HG03103 (cell line): ENCODE data around the gene CLIP4.
"Not testable (repeated sequence)": the region's sequence is repeated elsewhere in the genome, so short reads cannot be mapped to it uniquely, and the experiment has no call there.

Experiments used
- ATAC-seq: cut with Tn5 transposase; IDR thresholded peaks from one replicate; pipeline ENCODE4 v1.9.1; 2021; ENCODE audit warnings: low read depth; ENCODE audit not compliant: unreplicated experiment

CLIP4 gene

DNA sequence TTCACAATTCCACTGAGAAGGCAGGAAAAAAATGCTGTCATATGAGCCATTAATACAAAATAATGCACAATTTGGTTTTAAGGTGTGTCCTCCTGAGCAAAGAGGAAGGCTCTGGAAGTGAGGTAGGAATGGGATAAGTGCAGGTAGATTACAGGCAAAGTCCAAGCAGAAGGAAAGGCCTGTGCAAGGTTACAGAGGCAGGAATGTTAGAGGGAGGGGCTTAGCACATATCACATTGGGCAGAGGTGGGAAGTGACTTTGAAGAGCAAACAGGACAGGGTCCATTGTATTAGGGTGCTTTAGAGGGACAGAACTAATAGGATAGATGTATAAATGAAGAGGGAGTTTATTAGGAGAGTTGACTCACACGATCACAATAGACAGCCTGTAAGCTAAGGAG lies 14.7 kb upstream of the CLIP4 start:
- ATAC-seq, result no peak

DNA sequence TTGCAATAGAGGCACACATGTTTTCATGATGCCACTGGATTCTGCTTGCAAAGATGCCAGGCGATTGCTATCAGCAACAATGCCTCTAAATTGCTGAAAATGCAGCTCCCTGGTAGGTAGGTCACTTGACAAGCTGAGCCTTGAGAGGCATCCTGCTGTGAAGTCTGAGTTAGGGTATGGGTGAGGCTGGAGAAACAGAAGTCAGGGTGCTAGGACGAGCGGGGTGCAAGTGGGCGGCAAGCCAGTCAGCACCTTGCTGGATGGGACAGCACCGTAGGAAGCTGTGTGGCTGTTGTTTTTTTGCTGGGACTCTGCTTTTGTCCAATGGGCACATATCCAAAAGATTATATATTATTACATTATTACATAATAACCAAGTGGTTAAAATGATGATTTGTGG lies 10.5 kb upstream of the CLIP4 start:
- ATAC-seq, result no peak

DNA sequence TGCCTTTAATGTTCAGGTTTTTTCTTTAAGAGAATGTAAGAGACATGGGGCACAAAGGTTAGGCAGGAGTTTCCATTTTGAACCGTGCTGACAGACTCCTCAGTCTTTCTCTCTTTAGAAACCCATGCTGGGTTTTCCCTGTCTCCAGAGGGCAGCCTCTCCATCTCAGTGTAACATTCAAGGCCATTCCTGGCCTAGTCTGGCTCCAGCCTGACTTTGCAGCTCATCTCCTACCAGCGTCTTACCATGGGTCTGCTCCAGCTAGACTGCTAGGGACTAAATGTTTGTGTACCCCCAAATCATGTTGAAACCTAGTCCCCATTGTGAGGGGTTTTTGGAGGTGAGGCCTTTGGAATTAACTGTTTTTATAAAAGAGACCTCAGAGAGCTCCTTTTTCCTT lies 9.8 kb upstream of the CLIP4 start:
- ATAC-seq, result no peak

GRCh38 chr2:29106256-29106655 lies 9.0 kb upstream of the CLIP4 start:
- no peak for ATAC-seq

- ATAC-seq, result no peak
Measured at GRCh38 chr2:29106980-29107388, 8.2 kb upstream of the CLIP4 start.

GRCh38 chr2:29107547-29107946 lies 7.7 kb upstream of the CLIP4 start:
- ATAC-seq, result not testable (repeated sequence)

DNA sequence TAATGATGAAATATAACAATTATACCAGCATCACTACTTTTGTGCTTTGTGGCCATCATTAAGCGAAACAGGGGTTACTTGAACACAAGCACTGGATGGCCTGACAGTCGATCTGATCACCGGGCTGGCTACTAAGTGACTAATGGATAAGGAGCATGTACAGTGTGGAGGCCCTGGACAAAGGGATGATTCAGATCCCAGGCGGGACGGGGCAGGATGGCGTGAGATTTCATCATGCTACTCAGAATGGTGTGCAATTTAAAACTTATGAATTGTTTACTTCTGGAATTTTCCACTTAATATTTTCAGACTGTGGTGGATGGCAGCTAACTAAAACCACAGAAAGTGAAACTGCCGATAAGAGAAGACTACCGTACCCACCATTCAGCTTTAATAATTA lies 7.0 kb upstream of the CLIP4 start:
- ATAC-seq, result no peak

DNA sequence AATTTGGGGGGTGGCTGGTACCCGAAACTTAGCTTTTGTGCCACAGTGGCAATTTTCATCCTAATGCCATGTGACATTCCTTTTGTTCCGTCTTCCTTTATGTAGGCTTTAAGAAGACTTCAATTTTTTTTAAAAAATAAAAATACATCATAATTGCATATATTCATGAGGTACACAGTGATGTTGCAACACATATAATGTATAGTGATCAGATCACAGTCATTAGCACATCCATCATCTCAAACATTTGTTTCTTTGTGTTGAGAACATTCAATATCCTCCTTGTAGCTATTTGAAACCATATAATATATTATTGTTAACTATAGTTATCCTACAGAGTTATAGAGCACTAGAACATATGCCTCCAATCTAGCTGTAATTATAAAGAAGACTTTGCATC lies 6.0 kb upstream of the CLIP4 start:
- ATAC-seq, result no peak

DNA sequence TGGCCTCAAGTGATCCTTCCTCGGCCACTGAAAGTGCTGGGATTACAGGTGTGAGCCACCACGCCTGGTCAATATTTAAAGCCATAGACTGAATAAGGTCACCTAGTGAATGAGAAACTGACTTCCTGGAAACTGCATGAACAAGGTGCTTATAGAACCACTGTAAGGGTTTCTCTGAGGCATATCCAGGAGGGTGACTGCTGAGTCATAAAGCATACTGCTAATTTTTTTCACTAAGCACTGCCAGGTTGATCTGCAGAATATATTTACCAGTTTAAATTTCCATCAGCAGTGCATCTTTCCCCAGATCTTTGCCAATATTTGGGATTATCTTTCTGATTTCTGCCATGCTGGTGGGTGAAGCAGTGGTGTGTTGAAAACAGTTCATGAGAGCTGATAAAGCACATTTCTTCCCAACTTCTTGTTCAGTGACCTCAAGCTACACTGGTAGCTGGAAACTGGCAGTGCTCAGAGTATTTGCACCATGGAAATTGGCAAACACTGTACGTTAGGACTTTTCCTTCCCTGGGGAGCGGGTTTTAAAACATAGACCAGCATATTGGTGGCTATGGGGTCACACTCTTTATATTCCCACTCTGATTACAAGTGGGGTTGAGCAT lies 4.2 kb upstream of the CLIP4 start:
- peak; percentile 41 for ATAC-seq

DNA sequence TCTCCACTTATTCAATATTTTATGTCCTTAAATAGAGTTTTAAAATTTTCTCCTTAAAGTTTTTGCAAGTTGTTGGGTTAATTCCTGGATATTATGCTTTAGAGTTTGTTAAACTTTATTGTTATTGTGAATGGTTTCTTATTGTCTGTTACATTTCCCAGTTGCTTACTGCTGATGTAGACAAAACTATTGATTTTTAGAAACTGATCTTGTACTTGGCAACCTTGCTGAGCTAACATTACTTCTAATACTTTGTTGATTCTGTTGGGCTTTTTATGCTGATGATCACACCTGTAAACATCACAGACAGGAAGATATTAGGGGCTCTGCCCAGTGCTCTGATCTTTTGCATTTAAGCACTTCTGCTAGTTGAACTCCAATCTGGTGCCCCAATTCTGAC lies 2.8 kb upstream of the CLIP4 start:
- no peak for ATAC-seq

GRCh38 chr2:29113027-29113686 lies 2.1 kb upstream of the CLIP4 start:
- ATAC-seq, result no peak

- ATAC-seq, result no peak
Measured at GRCh38 chr2:29113891-29114321, 1.3 kb upstream of the CLIP4 start.

DNA sequence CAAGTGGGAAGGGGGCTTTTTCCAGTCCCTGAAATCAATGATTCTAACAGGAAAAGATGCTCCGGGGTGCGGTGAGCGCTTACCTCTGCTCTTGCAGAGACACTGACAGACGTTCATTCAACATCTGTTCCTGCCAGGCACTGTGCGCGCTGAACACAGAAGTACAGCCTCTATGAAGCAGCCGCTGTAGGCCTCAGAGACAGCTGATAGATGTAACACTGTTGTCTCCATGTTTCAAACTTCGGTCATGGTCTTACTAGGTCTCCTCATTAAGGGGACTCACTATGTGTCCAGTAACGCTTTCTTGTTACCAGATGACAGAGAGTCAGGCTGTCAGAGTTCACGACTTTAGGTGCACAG lies 649 bp upstream of the CLIP4 start:
- no peak for ATAC-seq

- ATAC-seq, result peak; percentile 35
Measured at GRCh38 chr2:29115797-29116781, 874 bp downstream of the CLIP4 start.

DNA sequence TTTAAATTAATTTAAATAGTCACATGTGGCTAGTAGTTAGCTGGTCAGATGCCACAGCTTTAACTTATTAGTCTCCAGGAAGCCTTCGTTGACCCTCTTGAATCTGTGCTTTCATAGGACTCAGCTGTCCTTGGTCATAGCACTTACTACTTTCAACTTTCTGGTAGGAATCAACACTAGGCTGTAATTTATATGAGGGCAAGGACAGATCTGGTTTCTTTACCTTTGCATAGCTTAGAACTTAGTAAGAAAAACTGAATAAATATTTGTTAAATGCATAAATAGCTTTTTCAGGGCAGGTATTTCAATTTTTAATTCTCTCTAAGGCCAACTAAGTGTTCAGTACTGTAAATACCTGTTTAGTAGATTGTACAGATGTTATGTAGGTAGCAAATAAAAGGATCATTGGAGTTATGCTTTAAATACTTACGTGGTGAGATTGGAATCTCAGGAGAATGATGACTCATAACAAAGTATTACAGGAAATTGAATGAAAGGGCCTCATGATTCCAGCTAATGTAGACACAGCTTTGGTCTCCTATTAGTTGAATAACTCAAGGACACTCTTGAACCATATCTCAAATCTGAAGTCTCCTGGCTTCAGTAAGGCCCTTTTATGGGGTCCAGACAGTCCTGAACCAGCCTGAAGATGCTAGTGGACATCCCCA lies 2.6 kb downstream of the CLIP4 start:
- ATAC-seq, result no peak

DNA sequence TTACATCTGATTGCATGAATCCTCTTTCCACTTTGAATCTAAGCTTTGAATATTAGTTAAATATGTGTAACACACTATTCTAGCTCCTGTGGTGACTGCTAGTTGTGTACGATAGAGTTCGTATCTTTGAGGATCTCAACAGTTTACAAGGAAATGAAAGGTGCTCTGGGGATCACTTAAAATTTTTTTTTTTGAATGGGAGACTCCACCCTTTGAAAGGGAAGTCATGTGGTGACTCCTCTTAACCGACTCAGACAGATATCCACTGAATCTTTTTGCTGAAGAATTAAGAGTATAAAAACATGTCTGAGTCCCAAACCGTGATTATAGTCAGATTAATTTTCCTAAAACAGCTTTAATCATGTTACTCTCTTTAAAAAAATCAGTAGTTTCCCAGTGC lies 4.0 kb downstream of the CLIP4 start:
- ATAC-seq, result no peak

- no peak for ATAC-seq
Measured at GRCh38 chr2:29120846-29121245, 5.6 kb downstream of the CLIP4 start.

- ATAC-seq, result no peak
Measured at GRCh38 chr2:29123617-29124349, 8.6 kb downstream of the CLIP4 start.

- ATAC-seq, result no peak
Measured at GRCh38 chr2:29124504-29124903, 9.3 kb downstream of the CLIP4 start.

- ATAC-seq, result no peak
Measured at GRCh38 chr2:29129586-29130281, 14.5 kb downstream of the CLIP4 start.
